ENCODE measurements around the gene CCDC3.

GRCh38 chr10:12890958-12891357 is 110.6 kb downstream of the CCDC3 start:
- TF ChIP-seq POLR2A (IDR thresholded peaks at IDR 0.05) (no peak), CTCF (IDR thresholded peaks at IDR 0.05) (no peak)
